ENCODE results near the gene TNFRSF12A. TPM values are rescaled to one million over a fixed set of nuclear protein-coding genes. Genes with fewer than 3 reads are reported as not detected.

Gene TNFRSF12A
- total and polyA plus RNA-seq, 9 of the 15 experiments (the other 6 are each of a cell fraction or from before 2014, with no cell fraction given): 0.41 to 61.8 (median 26.5) TPM

DNA sequence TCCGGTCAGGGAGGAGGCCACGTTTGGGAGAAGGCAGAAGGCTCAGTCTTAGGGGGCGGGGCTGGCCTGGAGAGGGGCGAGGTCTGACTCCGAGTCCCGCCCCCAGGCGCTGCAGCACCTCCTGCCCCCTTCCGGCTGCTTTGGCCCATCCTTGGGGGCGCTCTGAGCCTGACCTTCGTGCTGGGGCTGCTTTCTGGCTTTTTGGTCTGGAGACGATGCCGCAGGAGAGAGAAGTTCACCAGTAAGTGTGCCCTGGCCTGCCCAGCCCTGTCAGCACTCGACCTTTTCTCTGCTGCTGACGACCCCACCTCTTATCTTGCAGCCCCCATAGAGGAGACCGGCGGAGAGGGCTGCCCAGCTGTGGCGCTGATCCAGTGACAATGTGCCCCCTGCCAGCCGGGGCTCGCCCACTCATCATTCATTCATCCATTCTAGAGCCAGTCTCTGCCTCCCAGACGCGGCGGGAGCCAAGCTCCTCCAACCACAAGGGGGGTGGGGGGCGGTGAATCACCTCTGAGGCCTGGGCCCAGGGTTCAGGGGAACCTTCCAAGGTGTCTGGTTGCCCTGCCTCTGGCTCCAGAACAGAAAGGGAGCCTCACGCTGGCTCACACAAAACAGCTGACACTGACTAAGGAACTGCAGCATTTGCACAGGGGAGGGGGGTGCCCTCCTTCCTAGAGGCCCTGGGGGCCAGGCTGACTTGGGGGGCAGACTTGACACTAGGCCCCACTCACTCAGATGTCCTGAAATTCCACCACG, 1.5 kb downstream of the TNFRSF12A start (continued):
- TF ChIP-seq, protein P1, sequence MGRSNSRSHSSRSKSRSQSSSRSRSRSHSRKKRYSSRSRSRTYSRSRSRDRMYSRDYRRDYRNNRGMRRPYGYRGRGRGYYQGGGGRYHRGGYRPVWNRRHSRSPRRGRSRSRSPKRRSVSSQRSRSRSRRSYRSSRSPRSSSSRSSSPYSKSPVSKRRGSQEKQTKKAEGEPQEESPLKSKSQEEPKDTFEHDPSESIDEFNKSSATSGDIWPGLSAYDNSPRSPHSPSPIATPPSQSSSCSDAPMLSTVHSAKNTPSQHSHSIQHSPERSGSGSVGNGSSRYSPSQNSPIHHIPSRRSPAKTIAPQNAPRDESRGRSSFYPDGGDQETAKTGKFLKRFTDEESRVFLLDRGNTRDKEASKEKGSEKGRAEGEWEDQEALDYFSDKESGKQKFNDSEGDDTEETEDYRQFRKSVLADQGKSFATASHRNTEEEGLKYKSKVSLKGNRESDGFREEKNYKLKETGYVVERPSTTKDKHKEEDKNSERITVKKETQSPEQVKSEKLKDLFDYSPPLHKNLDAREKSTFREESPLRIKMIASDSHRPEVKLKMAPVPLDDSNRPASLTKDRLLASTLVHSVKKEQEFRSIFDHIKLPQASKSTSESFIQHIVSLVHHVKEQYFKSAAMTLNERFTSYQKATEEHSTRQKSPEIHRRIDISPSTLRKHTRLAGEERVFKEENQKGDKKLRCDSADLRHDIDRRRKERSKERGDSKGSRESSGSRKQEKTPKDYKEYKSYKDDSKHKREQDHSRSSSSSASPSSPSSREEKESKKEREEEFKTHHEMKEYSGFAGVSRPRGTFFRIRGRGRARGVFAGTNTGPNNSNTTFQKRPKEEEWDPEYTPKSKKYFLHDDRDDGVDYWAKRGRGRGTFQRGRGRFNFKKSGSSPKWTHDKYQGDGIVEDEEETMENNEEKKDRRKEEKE (IDR thresholded peaks at IDR 0.05; ENCODE audit: borderline replicate concordance in 1 of 2, control insufficient read depth in 1 of 2, low read depth in 2 of 2, low read length in 1 of 2): 0 out of 4 replicates have a peak, but pooled peaks of 1 of the 2 experiments have one; percentile 47
- TF ChIP-seq NCOA4 (IDR thresholded peaks at IDR 0.05; ENCODE audit: partially characterized antibody) (no peak), ZNF174 (CRISPR knock-in tag; IDR thresholded peaks at IDR 0.05) (no peak), GTF2E2 (tag; IDR thresholded peaks at IDR 0.05) (no peak), ZNF311 (CRISPR knock-in tag; IDR thresholded peaks at IDR 0.05) (no peak), PATZ1 (CRISPR knock-in tag; IDR thresholded peaks at IDR 0.05; ENCODE audit: borderline replicate concordance) (no peak), ESRRB (CRISPR knock-in tag; IDR thresholded peaks at IDR 0.05; ENCODE audit: borderline replicate concordance) (no peak), MEF2D (tag; conservative IDR thresholded peaks at IDR 0.05; ENCODE audit: low read depth) (no peak), E2F3 (CRISPR knock-in tag; IDR thresholded peaks at IDR 0.05) (no peak), STAG1 (CRISPR knock-in tag; IDR thresholded peaks at IDR 0.05; ENCODE audit: borderline replicate concordance) (peak; percentile 21; the same call in 1 of the 2 replicates), ZBTB2 (IDR thresholded peaks at IDR 0.05) (no peak), ZNF239 (CRISPR knock-in tag; IDR thresholded peaks at IDR 0.05) (no peak), MYC (IDR thresholded peaks at IDR 0.05; ENCODE audit: low read depth, low read length) (peak; percentile 21; the same call in 1 of the 2 replicates), MYC (CRISPR knock-in tag; IDR thresholded peaks at IDR 0.05; ENCODE audit: borderline replicate concordance, low read depth) (no peak)
- TF ChIP-seq, protein P2, sequence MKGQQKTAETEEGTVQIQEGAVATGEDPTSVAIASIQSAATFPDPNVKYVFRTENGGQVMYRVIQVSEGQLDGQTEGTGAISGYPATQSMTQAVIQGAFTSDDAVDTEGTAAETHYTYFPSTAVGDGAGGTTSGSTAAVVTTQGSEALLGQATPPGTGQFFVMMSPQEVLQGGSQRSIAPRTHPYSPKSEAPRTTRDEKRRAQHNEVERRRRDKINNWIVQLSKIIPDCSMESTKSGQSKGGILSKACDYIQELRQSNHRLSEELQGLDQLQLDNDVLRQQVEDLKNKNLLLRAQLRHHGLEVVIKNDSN (CRISPR knock-in tag; IDR thresholded peaks at IDR 0.05): peak; percentile 36
- TF ChIP-seq, protein P3, sequence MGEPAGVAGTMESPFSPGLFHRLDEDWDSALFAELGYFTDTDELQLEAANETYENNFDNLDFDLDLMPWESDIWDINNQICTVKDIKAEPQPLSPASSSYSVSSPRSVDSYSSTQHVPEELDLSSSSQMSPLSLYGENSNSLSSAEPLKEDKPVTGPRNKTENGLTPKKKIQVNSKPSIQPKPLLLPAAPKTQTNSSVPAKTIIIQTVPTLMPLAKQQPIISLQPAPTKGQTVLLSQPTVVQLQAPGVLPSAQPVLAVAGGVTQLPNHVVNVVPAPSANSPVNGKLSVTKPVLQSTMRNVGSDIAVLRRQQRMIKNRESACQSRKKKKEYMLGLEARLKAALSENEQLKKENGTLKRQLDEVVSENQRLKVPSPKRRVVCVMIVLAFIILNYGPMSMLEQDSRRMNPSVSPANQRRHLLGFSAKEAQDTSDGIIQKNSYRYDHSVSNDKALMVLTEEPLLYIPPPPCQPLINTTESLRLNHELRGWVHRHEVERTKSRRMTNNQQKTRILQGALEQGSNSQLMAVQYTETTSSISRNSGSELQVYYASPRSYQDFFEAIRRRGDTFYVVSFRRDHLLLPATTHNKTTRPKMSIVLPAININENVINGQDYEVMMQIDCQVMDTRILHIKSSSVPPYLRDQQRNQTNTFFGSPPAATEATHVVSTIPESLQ (CRISPR knock-in tag; IDR thresholded peaks at IDR 0.05): no peak

Measured in K562 (cell line).